Natural killer cell treated with Interleukin-12 subunit alpha and Interleukin-12 subunit beta and Interleukin-15 and Interleukin-18, amount 100 ng/mL, for 72 hours (primary cell): Measurements from ENCODE around the gene DLD. TPM values are rescaled to one million over a fixed set of nuclear protein-coding genes. Genes with fewer than 3 reads are reported as not detected.
"Not testable (repeated sequence)": the region's sequence is repeated elsewhere in the genome, so short reads cannot be mapped to it uniquely, and the experiment has no call there.

Experiments
- ATAC-seq, 2 donors: fragments of 150-1000 bp; cut with Tn5 transposase in 1 of 2; sonication (Bioruptor Pico), chemical (Tn5 transposase) in 1 of 2; 2 replicates each; pipeline ENCODE4 v1.10.0; 2021
- DNase-seq: peaks from one replicate; pipeline ENCODE4 v3.0.0; 2022; ENCODE audit warnings: low spot score
- H3K27ac Mint-ChIP-seq, 2 donors: 1 replicate in 1 of 2; 2 replicates in 1 of 2; pipeline ENCODE4 v1.8.0; 2022; ENCODE audit warnings: mixed read lengths in 2 of 2, mild to moderate bottlenecking in 1 of 2, moderate library complexity in 1 of 2
- H3K27me3 Mint-ChIP-seq, 2 donors: 1 replicate in 1 of 2; 2 replicates in 1 of 2; pipeline ENCODE4 v1.8.0; 2022; ENCODE audit warnings: mixed read lengths in 2 of 2
- H3K36me3 Mint-ChIP-seq: one replicate; pipeline ENCODE4 v1.8.0; 2022; ENCODE audit warnings: mixed read lengths
- H3K4me1 Mint-ChIP-seq, 2 donors: 1 replicate in 1 of 2; 2 replicates in 1 of 2; pipeline ENCODE4 v1.8.0; 2022; ENCODE audit warnings: low read depth in 2 of 2, mixed read lengths in 2 of 2, mild to moderate bottlenecking in 1 of 2
- H3K4me3 Mint-ChIP-seq: one replicate; pipeline ENCODE4 v1.8.0; 2022; ENCODE audit warnings: mixed read lengths
- H3K9me3 Mint-ChIP-seq: 2 replicates; pipeline ENCODE4 v1.8.0; 2022; ENCODE audit warnings: mixed read lengths
- total RNA-seq, 2 donors: library from RNA; stranded (reverse); gene quantifications; one replicate each; pipeline ENCODE4 v1.2.3, GENCODE V29; 2022

DLD gene
- total RNA-seq, 2 donors from 2014 or later, result 67.7 to 85.5 TPM

- Mint-ChIP-seq H3K9me3 (no peaks in the 10 kb centered on the region), H3K36me3 (no peaks in the 10 kb centered on the region), H3K27ac (no peak overlapping the region), H3K4me3 (no peak overlapping the region), H3K27me3 (peaks cover 14 to 34% of the 10 kb centered on the region in 2 donors), H3K4me1 (peaks cover 0 to 6% of the 10 kb centered on the region in 2 donors)
- DNase-seq (no peak), ATAC-seq (no peak)
Measured at GRCh38 chr7:107884066-107884818, 6.7 kb upstream of the DLD start.

- DNase-seq, H3K9me3 Mint-ChIP-seq, H3K4me3 Mint-ChIP-seq, H3K27ac Mint-ChIP-seq, ATAC-seq, H3K36me3 Mint-ChIP-seq: not testable (repeated sequence)
- H3K4me1 Mint-ChIP-seq, result peaks cover 10 to 23% of the 10 kb centered on the region in 2 donors
- peaks cover 9 to 18% of the 10 kb centered on the region in 2 donors for H3K27me3 Mint-ChIP-seq
Measured at GRCh38 chr7:107887827-107888226, 3.2 kb upstream of the DLD start.

- no peak for ATAC-seq
- peak overlapping the region; percentile 100 for H3K4me3 Mint-ChIP-seq
- H3K36me3 Mint-ChIP-seq, result peaks cover 12% of the 10 kb centered on the region
- H3K4me1 Mint-ChIP-seq, result peaks cover 26 to 33% of the 10 kb centered on the region in 2 donors
- no peaks in the 10 kb centered on the region for H3K9me3 Mint-ChIP-seq
- no peak for DNase-seq
- peaks cover 4 to 7% of the 10 kb centered on the region in 2 donors for H3K27me3 Mint-ChIP-seq
- peak overlapping the region; percentile 93 to 99 for H3K27ac Mint-ChIP-seq
Measured at GRCh38 chr7:107889992-107890391, 991 bp upstream of the DLD start.

- no peaks in the 10 kb centered on the region for H3K9me3 Mint-ChIP-seq
- ATAC-seq, result no peak
Measured at GRCh38 chr7:107890493-107890961, 456 bp upstream of the DLD start.

GRCh38 chr7:107891636-107892366 lies 818 bp downstream of the DLD start:
- peaks cover 39 to 52% of the 10 kb centered on the region in 2 donors for H3K4me1 Mint-ChIP-seq
- peak overlapping the region; percentile 93 to 99 for H3K27ac Mint-ChIP-seq
- ATAC-seq (peak; percentile 17 to 26), DNase-seq (no peak)
- H3K9me3 Mint-ChIP-seq, result no peaks in the 10 kb centered on the region
- H3K27me3 Mint-ChIP-seq, result no peaks in the 10 kb centered on the region
- H3K36me3 Mint-ChIP-seq, result peaks cover 25% of the 10 kb centered on the region
- H3K4me3 Mint-ChIP-seq, result peak overlapping the region; percentile 100

More at GRCh38 chr7:107890493-107890961, 456 bp upstream of the DLD start:
- H3K4me1 Mint-ChIP-seq, result peaks cover 31 to 39% of the 10 kb centered on the region in 2 donors
- peaks cover 4 to 5% of the 10 kb centered on the region in 2 donors for H3K27me3 Mint-ChIP-seq
- peak overlapping the region; percentile 100 for H3K4me3 Mint-ChIP-seq
- DNase-seq, result no peak
- peak overlapping the region; percentile 93 to 99 for H3K27ac Mint-ChIP-seq
- peaks cover 18% of the 10 kb centered on the region for H3K36me3 Mint-ChIP-seq

- Mint-ChIP-seq H3K4me3 (peak overlapping the region; percentile 100), H3K4me1 (peaks cover 43 to 54% of the 10 kb centered on the region in 2 donors), H3K27ac (peak overlapping the region; percentile 93 to 99), H3K36me3 (peaks cover 25% of the 10 kb centered on the region)
- not testable (repeated sequence) for H3K9me3 Mint-ChIP-seq, ATAC-seq, H3K27me3 Mint-ChIP-seq, DNase-seq
Measured at GRCh38 chr7:107892367-107892741, 1.4 kb downstream of the DLD start.

GRCh38 chr7:107898997-107899594 lies 8.1 kb downstream of the DLD start:
- no peak for DNase-seq
- no peak for ATAC-seq
- Mint-ChIP-seq H3K27me3 (no peaks in the 10 kb centered on the region), H3K4me3 (no peak overlapping the region), H3K36me3 (peaks cover 24% of the 10 kb centered on the region), H3K9me3 (no peaks in the 10 kb centered on the region), H3K27ac (peak overlapping the region in 1 of 2 donors; percentile 31), H3K4me1 (peaks cover 32 to 34% of the 10 kb centered on the region in 2 donors)

GRCh38 chr7:107900496-107901015 lies 9.6 kb downstream of the DLD start:
- peaks cover 20 to 29% of the 10 kb centered on the region in 2 donors for H3K4me1 Mint-ChIP-seq
- H3K27me3 Mint-ChIP-seq, result no peaks in the 10 kb centered on the region
- no peaks in the 10 kb centered on the region for H3K9me3 Mint-ChIP-seq
- no peak overlapping the region for H3K4me3 Mint-ChIP-seq
- peaks cover 17% of the 10 kb centered on the region for H3K36me3 Mint-ChIP-seq
- no peak overlapping the region for H3K27ac Mint-ChIP-seq
- ATAC-seq, result no peak
- no peak for DNase-seq

GRCh38 chr7:107902381-107902780 lies 11.4 kb downstream of the DLD start:
- Mint-ChIP-seq H3K4me1 (peaks cover 13% of the 10 kb centered on the region in 2 donors), H3K4me3 (no peak overlapping the region), H3K36me3 (peaks cover 20% of the 10 kb centered on the region), H3K27me3 (no peaks in the 10 kb centered on the region), H3K27ac (no peak overlapping the region), H3K9me3 (no peaks in the 10 kb centered on the region)
- no peak for ATAC-seq
- DNase-seq, result no peak

- Mint-ChIP-seq H3K9me3 (peaks cover 2% of the 10 kb centered on the region), H3K4me3 (no peak overlapping the region), H3K36me3 (peaks cover 55% of the 10 kb centered on the region), H3K27me3 (no peaks in the 10 kb centered on the region), H3K4me1 (peaks cover 4 to 11% of the 10 kb centered on the region in 2 donors), H3K27ac (no peak overlapping the region)
- DNase-seq (no peak), ATAC-seq (no peak)
Measured at GRCh38 chr7:107907790-107908189, 16.8 kb downstream of the DLD start.

GRCh38 chr7:107909445-107909844 lies 18.5 kb downstream of the DLD start:
- peaks cover 10 to 19% of the 10 kb centered on the region in 2 donors for H3K4me1 Mint-ChIP-seq

GRCh38 chr7:107911981-107912380 lies 21.0 kb downstream of the DLD start:
- no peak overlapping the region for H3K27ac Mint-ChIP-seq
- H3K4me1 Mint-ChIP-seq, result peaks cover 10 to 17% of the 10 kb centered on the region in 2 donors
- ATAC-seq, result no peak
- H3K27me3 Mint-ChIP-seq, result no peaks in the 10 kb centered on the region
- H3K36me3 Mint-ChIP-seq, result peaks cover 49% of the 10 kb centered on the region
- H3K9me3 Mint-ChIP-seq, result peaks cover 2% of the 10 kb centered on the region
- DNase-seq, result no peak
- H3K4me3 Mint-ChIP-seq, result no peak overlapping the region

More at GRCh38 chr7:107909445-107909844, 18.5 kb downstream of the DLD start:
- no peak for DNase-seq
- no peaks in the 10 kb centered on the region for H3K27me3 Mint-ChIP-seq
- H3K36me3 Mint-ChIP-seq, result peaks cover 54% of the 10 kb centered on the region
- no peak for ATAC-seq
- H3K27ac Mint-ChIP-seq, result peak overlapping the region in 1 of 2 donors; percentile 24
- peaks cover 2% of the 10 kb centered on the region for H3K9me3 Mint-ChIP-seq
- no peak overlapping the region for H3K4me3 Mint-ChIP-seq

- H3K4me1 Mint-ChIP-seq, result peaks cover 10 to 21% of the 10 kb centered on the region in 2 donors
- DNase-seq (no peak), ATAC-seq (no peak)
- H3K36me3 Mint-ChIP-seq, result peaks cover 54% of the 10 kb centered on the region
- no peaks in the 10 kb centered on the region for H3K27me3 Mint-ChIP-seq
- no peak overlapping the region for H3K27ac Mint-ChIP-seq
- H3K4me3 Mint-ChIP-seq, result no peak overlapping the region
- peaks cover 2% of the 10 kb centered on the region for H3K9me3 Mint-ChIP-seq
Measured at GRCh38 chr7:107913851-107914250, 22.9 kb downstream of the DLD start.
